G401.6 (cell line): ENCODE results near the gene TCIRG1.

Experiments used
- FAIRE-seq: peaks from 2 replicates; lab custom pipeline; 2012; peaks lifted over from hg19 to GRCh38; lab: Jason Lieb, UNC

TCIRG1 gene

DNA sequence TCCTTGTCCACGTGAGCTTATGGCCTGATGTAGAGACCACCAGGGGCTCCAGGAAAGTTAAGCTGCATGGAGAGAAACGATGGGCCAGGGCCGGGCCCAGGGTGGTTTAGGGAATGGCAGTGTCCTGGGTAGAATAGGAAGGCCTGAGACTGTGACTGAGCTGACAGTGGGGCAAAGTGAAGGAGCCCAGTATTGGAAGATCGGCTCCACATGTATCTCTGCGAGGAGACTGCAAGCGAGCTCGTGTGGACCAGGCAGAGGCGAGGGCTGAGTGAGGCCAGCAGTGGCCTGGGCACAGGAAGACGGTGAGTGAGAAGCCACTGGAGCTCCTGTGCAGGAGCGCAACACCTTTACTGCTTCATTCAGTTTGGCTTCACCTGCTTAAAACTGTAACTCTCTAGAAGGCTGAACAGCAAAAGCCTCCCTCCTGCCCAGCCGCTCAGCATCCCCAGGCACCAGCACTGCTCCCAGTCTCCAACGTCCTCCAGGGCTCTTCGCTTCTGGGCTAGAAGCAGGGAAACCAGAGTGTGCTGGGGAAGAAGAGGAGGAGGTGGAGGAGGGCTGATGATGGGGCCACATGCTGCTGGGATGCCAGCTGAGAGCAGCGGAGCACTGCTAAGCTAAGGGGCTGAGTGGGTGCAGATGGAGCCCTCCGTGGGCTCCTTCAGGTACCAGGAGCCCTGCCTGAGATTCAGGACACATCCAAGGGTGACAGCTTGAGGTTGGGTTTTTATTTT is 13.5 kb downstream of the TCIRG1 start:
- FAIRE-seq, result no peak

DNA sequence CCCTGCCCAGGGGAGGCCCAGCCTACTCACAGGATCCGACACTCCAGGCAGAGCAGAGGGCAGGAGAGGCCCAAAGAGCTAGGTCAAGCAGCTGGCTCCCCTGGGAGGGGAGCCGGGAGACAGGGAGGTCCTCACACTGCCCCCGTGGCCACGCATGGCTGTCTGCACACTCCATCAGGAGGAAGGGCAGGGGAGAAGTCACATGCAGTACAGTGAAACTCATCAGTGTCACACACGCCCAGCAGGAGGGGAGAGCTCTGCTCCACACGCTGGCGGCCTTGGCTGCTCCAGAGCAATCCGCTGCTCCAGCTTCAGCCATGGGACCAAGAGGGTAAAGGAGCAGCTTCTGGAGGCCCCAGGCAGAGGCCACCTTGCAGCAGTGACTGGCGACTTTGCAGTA is 14.3 kb downstream of the TCIRG1 start:
- no peak for FAIRE-seq

- no peak for FAIRE-seq
These were observed 15.4 kb downstream of the TCIRG1 start for GRCh38 chr11:68053981-68054812.

DNA sequence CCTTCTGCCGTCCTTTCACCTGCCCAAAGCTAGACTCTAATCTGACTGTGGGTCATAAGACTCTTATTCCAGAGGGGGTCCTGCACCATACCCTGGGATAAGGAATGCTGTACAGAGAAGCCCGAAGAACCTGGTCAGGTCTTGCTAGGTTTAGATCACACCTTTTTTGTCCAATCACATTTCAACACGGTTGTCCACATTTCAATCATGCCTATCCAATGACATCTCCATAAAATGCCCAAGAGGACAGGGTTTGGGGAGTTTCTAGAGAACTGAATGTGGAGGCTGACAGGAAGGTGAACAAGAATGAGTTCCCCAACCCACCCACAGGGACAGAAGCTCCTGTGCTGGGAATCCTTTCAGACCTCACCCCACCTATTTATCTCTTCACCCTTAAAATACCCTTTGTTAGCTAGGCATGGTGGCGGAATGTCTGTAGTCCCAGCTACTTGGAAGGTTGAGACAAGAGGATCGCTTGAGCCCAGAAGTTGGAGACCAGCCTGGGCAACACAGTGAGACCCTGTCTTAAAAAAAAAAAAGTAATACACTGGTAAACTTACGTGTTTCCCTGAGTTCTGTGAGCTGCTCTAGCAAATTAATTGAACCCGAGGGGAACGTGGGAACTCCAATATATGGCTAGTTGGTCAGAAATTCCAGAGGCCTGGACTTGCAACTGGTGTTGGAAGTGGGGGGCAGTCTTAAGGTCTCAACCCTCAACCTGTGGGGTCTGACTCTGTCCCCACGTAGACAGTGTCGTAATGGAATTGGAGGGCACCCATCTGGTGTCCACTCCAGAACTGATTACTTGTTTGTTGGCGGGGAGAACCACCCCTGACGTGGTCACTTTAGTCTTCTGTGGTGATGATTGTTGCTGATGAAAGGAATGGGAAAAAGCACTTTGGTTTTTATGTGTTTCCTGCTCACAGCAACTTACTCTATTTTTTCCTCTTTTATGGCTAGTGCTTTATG is 17.8 kb downstream of the TCIRG1 start:
- no peak for FAIRE-seq

DNA sequence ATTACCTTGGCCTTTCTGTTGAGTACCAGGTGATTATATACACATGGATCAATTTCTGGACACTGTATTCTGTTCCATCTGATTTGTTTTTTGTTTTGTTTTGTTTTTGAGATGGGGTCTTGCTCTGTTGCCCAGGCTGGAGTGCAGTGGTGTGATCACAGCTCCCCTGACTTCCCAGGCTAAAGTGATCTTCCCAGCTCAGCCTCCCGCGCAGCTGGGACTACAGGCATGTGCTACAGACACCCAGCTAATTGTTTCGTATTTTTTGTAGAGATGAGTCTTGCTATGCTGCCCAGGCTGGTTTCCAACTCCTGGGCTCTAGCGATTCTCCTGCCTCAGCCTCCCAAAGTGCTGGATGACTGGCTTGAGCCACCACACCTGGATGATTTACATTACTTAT is 19.0 kb downstream of the TCIRG1 start:
- FAIRE-seq, result no peak

DNA sequence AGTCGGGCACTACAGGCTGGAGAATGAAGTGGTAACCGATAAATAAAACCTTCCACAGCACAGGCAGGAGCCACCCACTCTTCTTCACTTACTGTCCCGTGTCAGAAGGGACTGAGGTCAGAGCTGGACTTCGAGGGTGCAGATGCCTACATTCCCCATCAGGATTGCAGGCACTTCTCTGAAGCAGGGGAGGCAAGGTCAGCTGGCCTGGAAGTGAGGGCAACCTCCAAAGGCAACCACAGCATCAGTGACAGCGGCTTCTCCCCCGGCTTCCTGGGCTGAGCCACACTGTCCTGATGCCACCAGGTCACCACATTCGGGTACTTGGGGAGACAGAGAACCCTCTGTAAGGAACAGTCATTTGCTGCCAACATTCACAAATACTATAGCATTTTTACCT is 22.7 kb downstream of the TCIRG1 start:
- no peak for FAIRE-seq

GRCh38 chr11:68064926-68065325 is 26.1 kb downstream of the TCIRG1 start:
- FAIRE-seq, result no peak

GRCh38 chr11:68065841-68066240 is 27.0 kb downstream of the TCIRG1 start:
- FAIRE-seq, result no peak

DNA sequence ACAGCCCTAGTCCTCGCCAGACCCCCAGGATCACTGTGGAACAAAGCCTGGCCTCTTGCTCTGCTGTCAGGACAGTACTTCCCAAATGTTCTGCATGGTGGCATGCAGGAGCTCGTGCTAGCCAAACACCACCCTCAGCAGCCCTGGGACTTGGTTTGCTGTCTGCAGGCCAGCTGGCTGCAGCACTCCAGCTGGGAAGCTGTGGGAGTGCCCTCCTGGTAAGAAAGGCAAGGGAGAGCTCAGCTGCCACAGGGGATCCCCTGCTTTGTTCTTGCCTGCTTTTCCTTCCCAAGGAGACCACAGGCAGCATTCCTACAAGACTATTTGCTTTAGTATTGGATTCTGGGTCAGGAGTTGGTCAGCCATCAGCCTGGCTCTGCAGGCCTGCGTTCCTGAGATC is 27.9 kb downstream of the TCIRG1 start:
- FAIRE-seq, result no peak

DNA sequence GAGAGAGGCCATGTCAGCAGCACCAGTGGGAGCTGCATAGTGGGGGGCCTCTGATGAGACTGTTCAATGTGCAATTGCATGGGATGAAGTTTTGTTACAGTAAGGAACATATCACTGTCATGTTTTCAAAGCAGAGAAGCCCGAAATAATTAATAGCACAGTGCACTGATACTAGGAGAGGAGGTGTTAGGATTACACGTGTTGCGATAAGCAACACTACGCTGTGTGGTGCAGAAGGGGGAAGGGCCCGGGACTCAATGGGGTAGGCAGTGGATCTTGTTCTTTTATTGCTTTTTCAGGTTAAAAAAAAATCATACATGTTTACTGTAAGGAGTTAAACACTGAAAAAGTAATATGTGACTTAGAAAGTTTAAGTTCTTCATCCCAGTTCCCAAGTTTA is 29.2 kb downstream of the TCIRG1 start:
- no peak for FAIRE-seq

GRCh38 chr11:68071281-68072048 is 32.6 kb downstream of the TCIRG1 start:
- no peak for FAIRE-seq

- no peak for FAIRE-seq
These were observed 35.9 kb downstream of the TCIRG1 start for GRCh38 chr11:68074584-68075352.

- no peak for FAIRE-seq
These were observed 37.7 kb downstream of the TCIRG1 start for GRCh38 chr11:68076371-68077042.

- FAIRE-seq, result no peak
These were observed 39.1 kb downstream of the TCIRG1 start for GRCh38 chr11:68077617-68078582.

GRCh38 chr11:68080860-68081259 is 42.0 kb downstream of the TCIRG1 start:
- no peak for FAIRE-seq

DNA sequence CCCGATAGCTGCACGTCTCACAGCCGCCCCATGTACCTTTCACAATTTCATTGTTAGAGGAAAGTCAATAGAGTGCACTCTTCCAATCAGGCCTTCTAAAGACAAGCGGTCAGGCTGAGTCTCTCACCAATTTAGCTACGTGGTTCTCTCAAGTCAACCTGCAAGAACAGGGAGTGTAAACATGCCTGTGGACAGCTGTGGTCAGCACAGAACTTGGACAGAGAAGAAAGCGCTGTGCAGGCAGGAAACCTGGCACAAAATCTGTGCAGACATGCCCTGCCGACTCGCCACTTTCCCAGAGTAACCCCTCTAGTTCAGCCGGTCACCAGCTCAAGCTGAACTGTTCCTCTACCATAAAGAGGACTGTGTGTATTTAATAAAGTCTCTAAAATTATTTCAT is 42.9 kb downstream of the TCIRG1 start:
- no peak for FAIRE-seq

GRCh38 chr11:68082481-68082880 is 43.7 kb downstream of the TCIRG1 start:
- no peak for FAIRE-seq

DNA sequence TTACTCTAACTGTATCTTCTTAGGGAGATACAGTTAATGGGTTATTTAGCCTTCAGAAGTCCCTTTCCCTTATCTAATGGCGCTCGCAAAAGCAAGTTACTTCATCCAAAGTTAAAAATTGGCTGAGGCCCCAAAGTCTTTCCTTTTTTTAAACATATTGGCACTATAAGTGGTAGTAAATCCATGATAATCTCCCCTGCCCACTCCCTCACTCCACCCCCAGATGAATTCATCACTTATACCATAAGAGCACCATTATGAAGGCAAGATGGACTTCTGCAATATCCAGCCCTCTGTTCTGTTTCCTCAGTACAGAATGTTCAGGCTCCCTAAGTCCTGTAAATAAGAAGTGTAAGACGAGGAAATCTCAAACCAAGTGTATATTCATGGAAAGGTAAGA is 44.7 kb downstream of the TCIRG1 start:
- no peak for FAIRE-seq

GRCh38 chr11:68089679-68090078 is 50.9 kb downstream of the TCIRG1 start:
- FAIRE-seq, result no peak
